Trophoblast cell (in vitro differentiated cells and primary cell): Measurements from ENCODE around the gene THBS2.

Experiments used
- DNase-seq, 2 donors: peaks; one replicate each; pipeline ENCODE4 v3.0.0-alpha.2; 2016
- H2AFZ ChIP-seq: 2 replicates; pipeline ENCODE4 v1.6.1; 2013; ENCODE audit warnings: low read length, moderate library complexity, mild to moderate bottlenecking; ENCODE audit not compliant: insufficient read depth, poor library complexity
- H2AK5ac ChIP-seq: 2 replicates; pipeline ENCODE4 v1.6.1; 2013; ENCODE audit warnings: mild to moderate bottlenecking, low read length
- H2BK120ac ChIP-seq: 2 replicates; pipeline ENCODE4 v1.6.1; 2013; ENCODE audit warnings: low read length, mild to moderate bottlenecking, moderate library complexity; ENCODE audit not compliant: insufficient read depth, poor library complexity
- H2BK12ac ChIP-seq: 2 replicates; pipeline ENCODE4 v1.6.1; 2013; ENCODE audit warnings: mild to moderate bottlenecking, low read length, moderate library complexity
- H2BK5ac ChIP-seq: 2 replicates; pipeline ENCODE4 v1.6.1; 2013; ENCODE audit warnings: low read length, low read depth, moderate library complexity, mild to moderate bottlenecking; ENCODE audit not compliant: poor library complexity
- H3K14ac ChIP-seq: 2 replicates; pipeline ENCODE4 v1.6.1; 2013; ENCODE audit warnings: mild to moderate bottlenecking, low read length
- H3K18ac ChIP-seq: 2 replicates; pipeline ENCODE4 v1.6.1; 2013; ENCODE audit warnings: mild to moderate bottlenecking, low read length
- H3K23ac ChIP-seq: 2 replicates; pipeline ENCODE4 v1.6.1; 2013; ENCODE audit warnings: low read length
- H3K27ac ChIP-seq: 2 replicates; pipeline ENCODE4 v1.5.1; 2013; ENCODE audit warnings: low read depth, mild to moderate bottlenecking, inconsistent platforms, low read length, moderate library complexity
- H3K27me3 ChIP-seq: 2 replicates; pipeline ENCODE4 v1.6.1; 2013; ENCODE audit warnings: inconsistent platforms, mild to moderate bottlenecking, low read length, moderate library complexity; ENCODE audit not compliant: insufficient read depth
- H3K36me3 ChIP-seq, 2 experiments: 1 replicate in 1 of 2; 2 replicates in 1 of 2; pipeline ENCODE4 v1.6.1; 2013; ENCODE audit warnings: low read length in 2 of 2, mild to moderate bottlenecking in 2 of 2, moderate library complexity in 1 of 2; ENCODE audit not compliant: insufficient read depth in 2 of 2, control insufficient read depth in 1 of 2
- H3K4ac ChIP-seq: 2 replicates; pipeline ENCODE4 v1.6.1; 2013; ENCODE audit warnings: low read depth, mild to moderate bottlenecking, low read length, moderate library complexity
- H3K4me1 ChIP-seq, 2 experiments: 1 replicate in 1 of 2; 2 replicates in 1 of 2; pipeline ENCODE4 v1.6.1; 2013; ENCODE audit warnings: low read length in 2 of 2, mild to moderate bottlenecking in 2 of 2, moderate library complexity in 1 of 2; ENCODE audit not compliant: insufficient read depth in 2 of 2, control insufficient read depth in 1 of 2
- H3K4me2 ChIP-seq: 2 replicates; pipeline ENCODE4 v1.6.1; 2013; ENCODE audit warnings: inconsistent platforms, mild to moderate bottlenecking, low read length, moderate library complexity
- H3K4me3 ChIP-seq: 2 replicates; pipeline ENCODE4 v1.5.1; 2013; ENCODE audit warnings: mild to moderate bottlenecking, low read depth, low read length, inconsistent platforms
- H3K79me1 ChIP-seq: one replicate; pipeline ENCODE4 v1.6.1; 2013; ENCODE audit warnings: low read length
- H3K79me2 ChIP-seq: 2 replicates; pipeline ENCODE4 v1.6.1; 2013; ENCODE audit warnings: low read length, mild to moderate bottlenecking; ENCODE audit not compliant: control insufficient read depth, insufficient read depth, poor library complexity
- H3K9ac ChIP-seq: 2 replicates; pipeline ENCODE4 v1.6.1; 2013; ENCODE audit warnings: mild to moderate bottlenecking, low read length
- H3K9me3 ChIP-seq: 2 replicates; pipeline ENCODE4 v1.6.1; 2013; ENCODE audit warnings: low read depth, mild to moderate bottlenecking, control low read depth, inconsistent platforms, low read length; ENCODE audit not compliant: insufficient read depth
- H4K12ac ChIP-seq: 2 replicates; pipeline ENCODE4 v1.6.1; 2013; ENCODE audit warnings: low read depth, mild to moderate bottlenecking, low read length, moderate library complexity
- H4K8ac ChIP-seq: 2 replicates; pipeline ENCODE4 v1.6.1; 2013; ENCODE audit warnings: low read depth, mild to moderate bottlenecking, low read length, moderate library complexity
- H4K91ac ChIP-seq: one replicate; pipeline ENCODE4 v1.6.1; 2013; ENCODE audit warnings: low read depth, mild to moderate bottlenecking, low read length, moderate library complexity
- WGBS: extraction: QIAGEN DNeasy Blood & Tissue Kit; methylation state at CpG from one replicate; pipeline ENCODE4 v1.1.7; 2013; ENCODE audit warnings: missing lambda C conversion rate; ENCODE audit not compliant: insufficient read length, insufficient coverage; ENCODE audit errors: extremely low coverage; 5-methylcytosine and 5-hydroxymethylcytosine counted together

Gene THBS2

GRCh38 chr6:169241688-169242350 lies 11.8 kb downstream of the THBS2 start:
- Histone ChIP-seq H3K23ac (no peak overlapping the region), H3K27ac (no peak overlapping the region), H2BK5ac (no peak overlapping the region), H4K12ac (no peak overlapping the region), H2BK12ac (no peak overlapping the region), H3K4me1 (no peaks in the 10 kb centered on the region), H3K18ac (no peak overlapping the region), H3K79me2 (no peaks in the 10 kb centered on the region), H3K4ac (no peak overlapping the region), H2AK5ac (no peak overlapping the region), H3K79me1 (no peaks in the 10 kb centered on the region), H2AFZ (no peak overlapping the region), H3K4me2 (no peak overlapping the region), H4K91ac (no peak overlapping the region), H3K9me3 (peaks cover 7% of the 10 kb centered on the region), H3K9ac (no peak overlapping the region), H3K36me3 (no peaks in the 10 kb centered on the region), H4K8ac (no peak overlapping the region), H3K14ac (no peak overlapping the region), H3K27me3 (no peaks in the 10 kb centered on the region), H3K4me3 (no peak overlapping the region), H2BK120ac (no peak overlapping the region)
- no peak for DNase-seq
- WGBS: no CpG with 5 or more reads among the region's 32 CpGs

- H3K4me3 ChIP-seq: no peak overlapping the region
- no peak overlapping the region for H2BK5ac ChIP-seq
- no peak overlapping the region for H4K12ac ChIP-seq
- H2BK120ac ChIP-seq: no peak overlapping the region
- no peak overlapping the region for H4K91ac ChIP-seq
- no peak overlapping the region for H3K23ac ChIP-seq
- no peak overlapping the region for H2BK12ac ChIP-seq
- H4K8ac ChIP-seq: no peak overlapping the region
- no peak overlapping the region for H3K4me2 ChIP-seq
- H3K27me3 ChIP-seq: no peaks in the 10 kb centered on the region
- H3K79me1 ChIP-seq: no peaks in the 10 kb centered on the region
- DNase-seq: no peak
- no CpG with 5 or more reads among the region's 28 CpGs for WGBS
- no peak overlapping the region for H2AK5ac ChIP-seq
- H3K14ac ChIP-seq: no peak overlapping the region
- no peak overlapping the region for H3K9ac ChIP-seq
- no peak overlapping the region for H3K18ac ChIP-seq
- no peak overlapping the region for H3K4ac ChIP-seq
- H3K4me1 ChIP-seq: no peaks in the 10 kb centered on the region
- H3K9me3 ChIP-seq: peaks cover 9% of the 10 kb centered on the region
- no peaks in the 10 kb centered on the region for H3K36me3 ChIP-seq
- no peaks in the 10 kb centered on the region for H3K79me2 ChIP-seq
- no peak overlapping the region for H2AFZ ChIP-seq
- no peak overlapping the region for H3K27ac ChIP-seq
Observed at GRCh38 chr6:169240591-169241390, 12.9 kb downstream of the THBS2 start.

GRCh38 chr6:169240125-169240524 lies 13.5 kb downstream of the THBS2 start:
- Histone ChIP-seq H3K79me1 (no peaks in the 10 kb centered on the region), H3K27ac (no peak overlapping the region), H3K36me3 (no peaks in the 10 kb centered on the region), H3K4me3 (no peak overlapping the region), H3K4me1 (no peaks in the 10 kb centered on the region), H2BK12ac (no peak overlapping the region), H3K27me3 (no peaks in the 10 kb centered on the region), H4K12ac (no peak overlapping the region), H3K9me3 (peaks cover 15% of the 10 kb centered on the region), H3K18ac (no peak overlapping the region), H4K91ac (no peak overlapping the region), H2AK5ac (no peak overlapping the region), H3K14ac (no peak overlapping the region), H2BK5ac (no peak overlapping the region), H3K4me2 (no peak overlapping the region), H3K79me2 (no peaks in the 10 kb centered on the region), H2AFZ (no peak overlapping the region), H3K23ac (no peak overlapping the region), H2BK120ac (no peak overlapping the region), H3K4ac (no peak overlapping the region), H3K9ac (no peak overlapping the region), H4K8ac (no peak overlapping the region)
- no CpG with 5 or more reads among the region's 11 CpGs for WGBS
- no peak for DNase-seq

GRCh38 chr6:169239181-169239580 lies 14.5 kb downstream of the THBS2 start:
- no peak overlapping the region for H4K12ac ChIP-seq
- no peak overlapping the region for H2BK5ac ChIP-seq
- no peak overlapping the region for H4K8ac ChIP-seq
- H3K9me3 ChIP-seq: peaks cover 19% of the 10 kb centered on the region
- H3K27me3 ChIP-seq: no peaks in the 10 kb centered on the region
- H3K79me1 ChIP-seq: no peaks in the 10 kb centered on the region
- H3K9ac ChIP-seq: no peak overlapping the region
- no peak overlapping the region for H2AFZ ChIP-seq
- no peak overlapping the region for H3K4me3 ChIP-seq
- H3K79me2 ChIP-seq: no peaks in the 10 kb centered on the region
- DNase-seq: no peak
- no peak overlapping the region for H3K18ac ChIP-seq
- no peak overlapping the region for H4K91ac ChIP-seq
- no peak overlapping the region for H2AK5ac ChIP-seq
- H2BK12ac ChIP-seq: no peak overlapping the region
- H3K4me2 ChIP-seq: no peak overlapping the region
- H3K36me3 ChIP-seq: no peaks in the 10 kb centered on the region
- no peak overlapping the region for H3K23ac ChIP-seq
- WGBS: no CpG with 5 or more reads among the region's 7 CpGs
- H3K27ac ChIP-seq: no peak overlapping the region
- H3K4ac ChIP-seq: no peak overlapping the region
- H2BK120ac ChIP-seq: no peak overlapping the region
- no peaks in the 10 kb centered on the region for H3K4me1 ChIP-seq
- no peak overlapping the region for H3K14ac ChIP-seq
